Neuronal stem cell (in vitro differentiated cells): ENCODE data around the gene CETP.

Experiments
- DNase-seq: peaks from one replicate; pipeline ENCODE4 v3.0.0-alpha.2; 2013; ENCODE audit warnings: low spot score
- H2AFZ ChIP-seq: one replicate; pipeline ENCODE4 v1.6.1; 2013; ENCODE audit warnings: mild to moderate bottlenecking, low read length, inconsistent platforms
- H2AK5ac ChIP-seq: 2 replicates; pipeline ENCODE4 v1.6.1; 2013; ENCODE audit warnings: low read depth, mild to moderate bottlenecking, inconsistent platforms, low read length, moderate library complexity, mixed read lengths
- H2BK120ac ChIP-seq: 2 replicates; pipeline ENCODE4 v1.6.1; 2013; ENCODE audit warnings: low read depth, mild to moderate bottlenecking, inconsistent platforms, low read length, moderate library complexity, mixed read lengths
- H2BK12ac ChIP-seq: one replicate; pipeline ENCODE4 v1.6.1; 2013; ENCODE audit warnings: low read length, inconsistent platforms
- H2BK15ac ChIP-seq: 2 replicates; pipeline ENCODE4 v1.6.1; 2013; ENCODE audit warnings: mild to moderate bottlenecking, low read length, inconsistent platforms, mixed read lengths
- H2BK5ac ChIP-seq: one replicate; pipeline ENCODE4 v1.6.1; 2013; ENCODE audit warnings: inconsistent platforms, mild to moderate bottlenecking, low read length, moderate library complexity
- H3K14ac ChIP-seq: one replicate; pipeline ENCODE4 v1.6.1; 2013; ENCODE audit warnings: low read length, inconsistent platforms
- H3K18ac ChIP-seq: 2 replicates; pipeline ENCODE4 v1.6.1; 2013; ENCODE audit warnings: low read length, inconsistent platforms
- H3K23ac ChIP-seq: 2 replicates; pipeline ENCODE4 v1.6.1; 2013; ENCODE audit warnings: low read depth, mild to moderate bottlenecking, mixed read lengths, low read length, inconsistent platforms; ENCODE audit not compliant: poor library complexity
- H3K27ac ChIP-seq: replicated peaks from 3 replicates; pipeline ENCODE4 v1.5.1; 2013; ENCODE audit warnings: low read length, inconsistent platforms
- H3K27me3 ChIP-seq, 3 experiments: 2 replicates each; pipeline ENCODE4 v1.6.1; 2013; ENCODE audit warnings: low read length in 3 of 3, mild to moderate bottlenecking in 2 of 3, inconsistent platforms in 1 of 3, low read depth in 1 of 3, mixed read lengths in 1 of 3, moderate library complexity in 1 of 3; ENCODE audit not compliant: control insufficient read depth in 3 of 3, insufficient read depth in 3 of 3
- H3K36me3 ChIP-seq, 2 donors: replicated peaks in 1 of 2; 2 replicates each; pipeline ENCODE4 v1.6.1; 2013; ENCODE audit warnings: low read length in 2 of 2; ENCODE audit not compliant: control insufficient read depth in 2 of 2, insufficient read depth in 2 of 2
- H3K4ac ChIP-seq: 2 replicates; pipeline ENCODE4 v1.6.1; 2013; ENCODE audit warnings: inconsistent platforms, mild to moderate bottlenecking, low read length, moderate library complexity
- H3K4me1 ChIP-seq, 2 donors: 1 replicate in 1 of 2; 2 replicates in 1 of 2; pipeline ENCODE4 v1.6.1; 2013; ENCODE audit warnings: low read length in 2 of 2, low read depth in 1 of 2; ENCODE audit not compliant: control insufficient read depth in 2 of 2, insufficient read depth in 1 of 2
- H3K4me2 ChIP-seq: one replicate; pipeline ENCODE4 v1.6.1; 2013; ENCODE audit warnings: mild to moderate bottlenecking, low read length, inconsistent platforms; ENCODE audit not compliant: insufficient read depth, poor library complexity, severe bottlenecking
- H3K4me3 ChIP-seq, 2 donors: 2 replicates each; pipeline ENCODE4 v1.5.1; 2013; ENCODE audit warnings: low read length in 2 of 2, mild to moderate bottlenecking in 2 of 2, inconsistent platforms in 1 of 2, moderate library complexity in 1 of 2
- H3K79me1 ChIP-seq: one replicate; pipeline ENCODE4 v1.6.1; 2013; ENCODE audit warnings: low read depth, mild to moderate bottlenecking, inconsistent platforms, low read length, moderate library complexity
- H3K9ac ChIP-seq: one replicate; pipeline ENCODE4 v1.6.1; 2013; ENCODE audit warnings: mild to moderate bottlenecking, low read depth, low read length, inconsistent platforms; ENCODE audit not compliant: poor library complexity
- H3K9me3 ChIP-seq, 2 donors: replicated peaks in 1 of 2; 2 replicates each; pipeline versions ENCODE3 to v1.6.1; 2013; ENCODE audit warnings: low read length in 2 of 2, mild to moderate bottlenecking in 2 of 2, inconsistent platforms in 1 of 2, low read depth in 1 of 2, mixed read lengths in 1 of 2, moderate library complexity in 1 of 2; ENCODE audit not compliant: control insufficient read depth in 2 of 2, insufficient read depth in 1 of 2
- H4K8ac ChIP-seq: one replicate; pipeline ENCODE4 v1.6.1; 2013; ENCODE audit warnings: low read depth, mild to moderate bottlenecking, inconsistent platforms, low read length, moderate library complexity
- H4K91ac ChIP-seq: one replicate; pipeline ENCODE4 v1.6.1; 2013; ENCODE audit warnings: low read length, low read depth, mild to moderate bottlenecking, inconsistent platforms; ENCODE audit not compliant: poor library complexity
- WGBS, 2 donors: extraction: QIAGEN DNeasy Blood & Tissue Kit; methylation state at CpG; one replicate each; pipeline ENCODE4 v1.1.7; 2013; ENCODE audit warnings: missing lambda C conversion rate in 2 of 2, mixed read lengths in 1 of 2; ENCODE audit not compliant: insufficient read length in 2 of 2, insufficient replicate concordance in 1 of 2; ENCODE audit errors: extremely low coverage in 2 of 2; 5-methylcytosine and 5-hydroxymethylcytosine counted together

Gene CETP

DNA sequence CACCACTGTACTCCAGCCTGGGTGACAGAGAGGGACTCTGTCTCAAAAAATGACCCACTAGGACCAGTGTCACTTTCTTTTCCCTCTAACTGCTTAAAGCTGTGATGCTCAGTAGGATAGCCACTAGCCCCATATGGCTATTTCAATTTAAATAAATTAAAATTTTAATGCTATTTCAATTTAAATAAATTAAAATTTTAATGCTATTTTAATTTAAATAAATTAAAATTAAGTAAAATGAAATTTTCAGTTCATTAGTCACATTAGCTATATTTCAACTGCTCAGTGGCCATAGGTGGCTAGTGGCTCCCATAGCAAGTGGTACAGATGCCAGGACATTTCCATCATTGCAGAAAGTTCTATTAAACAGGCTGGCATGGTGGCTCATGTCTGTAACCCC is 70.6 kb downstream of the CETP start:
- Histone ChIP-seq H2AK5ac (no peak overlapping the region), H2BK120ac (no peak overlapping the region), H3K18ac (no peak overlapping the region), H3K27ac (no peak overlapping the region), H3K9me3 (no peaks in the 10 kb centered on the region), H3K27me3 (peaks cover 0 to 34% (median 0%) of the 10 kb centered on the region in 3 experiments), H3K36me3 (no peaks in the 10 kb centered on the region), H3K4me2 (no peak overlapping the region), H3K9ac (no peak overlapping the region), H3K79me1 (no peaks in the 10 kb centered on the region), H4K91ac (no peak overlapping the region), H3K14ac (no peak overlapping the region), H3K4me1 (peaks cover 0 to 2% of the 10 kb centered on the region in 2 donors), H2BK5ac (no peak overlapping the region), H2BK12ac (no peak overlapping the region), H2AFZ (no peak overlapping the region), H4K8ac (no peak overlapping the region), H2BK15ac (no peak overlapping the region), H3K23ac (no peak overlapping the region), H3K4ac (no peak overlapping the region), H3K4me3 (no peak overlapping the region)
- DNase-seq: no peak

GRCh38 chr16:57032931-57033330 is 71.2 kb downstream of the CETP start:
- H3K9ac ChIP-seq: no peak overlapping the region
- H2BK15ac ChIP-seq: no peak overlapping the region
- H3K9me3 ChIP-seq: no peaks in the 10 kb centered on the region
- H3K23ac ChIP-seq: no peak overlapping the region
- no peak for DNase-seq
- no peak overlapping the region for H3K4me3 ChIP-seq
- no peak overlapping the region for H3K18ac ChIP-seq
- no peak overlapping the region for H4K91ac ChIP-seq
- H3K27ac ChIP-seq: no peak overlapping the region
- no peak overlapping the region for H2AK5ac ChIP-seq
- H3K4ac ChIP-seq: no peak overlapping the region
- no peak overlapping the region for H4K8ac ChIP-seq
- H3K4me2 ChIP-seq: no peak overlapping the region
- WGBS, 2 donors: no CpG with 5 or more reads among the region's 5 CpGs
- no peak overlapping the region for H2AFZ ChIP-seq
- H3K36me3 ChIP-seq: no peaks in the 10 kb centered on the region
- H3K27me3 ChIP-seq: peaks cover 0 to 39% (median 0%) of the 10 kb centered on the region in 3 experiments
- no peak overlapping the region for H2BK12ac ChIP-seq
- no peak overlapping the region for H2BK120ac ChIP-seq
- no peak overlapping the region for H3K14ac ChIP-seq
- H3K4me1 ChIP-seq: peaks cover 0 to under 1% of the 10 kb centered on the region in 2 donors
- no peaks in the 10 kb centered on the region for H3K79me1 ChIP-seq
- H2BK5ac ChIP-seq: no peak overlapping the region
